Thoracic aorta (tissue), 2 donors: ENCODE results near the gene IL20. TPM values are rescaled to one million over a fixed set of nuclear protein-coding genes. Genes with fewer than 3 reads are reported as not detected.

Experiments used
- ATAC-seq: fragments of 150-250 bp; one replicate; pipeline ENCODE4 v1.8.0; 2017; ENCODE audit warnings: low read depth; ENCODE audit not compliant: insufficient number of reproducible peaks, low FRiP score
- DNase-seq: peaks from one replicate; pipeline ENCODE4 v3.0.0-alpha.2; 2020; ENCODE audit warnings: low spot score
- H3K27ac ChIP-seq, 2 donors: fragments of 200-600 bp; sonication (generic); 1 replicate in 1 of 2; 2 replicates in 1 of 2; pipeline ENCODE4 v1.5.1; 2016; ENCODE audit warnings: mild to moderate bottlenecking in 2 of 2, moderate library complexity in 2 of 2
- H3K27me3 ChIP-seq: fragments of 200-600 bp; sonication (generic); replicated peaks from 2 replicates; pipeline ENCODE4 v1.6.0; 2016; ENCODE audit warnings: mild to moderate bottlenecking; ENCODE audit not compliant: insufficient read depth
- H3K36me3 ChIP-seq: fragments of 200-600 bp; sonication (generic); one replicate; pipeline ENCODE4 v1.5.1; 2016
- H3K4me1 ChIP-seq, 2 donors: fragments of 200-600 bp; sonication (generic); 1 replicate in 1 of 2; 2 replicates in 1 of 2; pipeline versions ENCODE4 v1.5.1 to v1.6.0; 2016; ENCODE audit warnings: low read depth in 2 of 2, mild to moderate bottlenecking in 1 of 2; ENCODE audit not compliant: control insufficient read depth in 1 of 2
- H3K4me3 ChIP-seq: fragments of 200-600 bp; sonication (generic); 2 replicates; pipeline ENCODE4 v1.5.1; 2016; ENCODE audit warnings: mild to moderate bottlenecking
- H3K9me3 ChIP-seq: fragments of 200-600 bp; sonication (generic); 2 replicates; pipeline ENCODE4 v1.5.1; 2016
- total RNA-seq, 2 donors: library from RNA; depleted of rRNA; stranded (reverse); fragments of >200 nt; gene quantifications; one replicate each; pipeline versions ENCODE4 v1.1.0 to v1.2.3, GENCODE V29; 2016
- TF ChIP-seq, protein P1 (sequence below): fragments of 200-600 bp; sonication (generic); IDR thresholded peaks from one replicate; pipeline ENCODE4 v1.5.1; 2019; ENCODE audit warnings: antibody characterized with exemption

IL20 gene
- total RNA-seq, 2 donors from 2014 or later, result not detected

DNA sequence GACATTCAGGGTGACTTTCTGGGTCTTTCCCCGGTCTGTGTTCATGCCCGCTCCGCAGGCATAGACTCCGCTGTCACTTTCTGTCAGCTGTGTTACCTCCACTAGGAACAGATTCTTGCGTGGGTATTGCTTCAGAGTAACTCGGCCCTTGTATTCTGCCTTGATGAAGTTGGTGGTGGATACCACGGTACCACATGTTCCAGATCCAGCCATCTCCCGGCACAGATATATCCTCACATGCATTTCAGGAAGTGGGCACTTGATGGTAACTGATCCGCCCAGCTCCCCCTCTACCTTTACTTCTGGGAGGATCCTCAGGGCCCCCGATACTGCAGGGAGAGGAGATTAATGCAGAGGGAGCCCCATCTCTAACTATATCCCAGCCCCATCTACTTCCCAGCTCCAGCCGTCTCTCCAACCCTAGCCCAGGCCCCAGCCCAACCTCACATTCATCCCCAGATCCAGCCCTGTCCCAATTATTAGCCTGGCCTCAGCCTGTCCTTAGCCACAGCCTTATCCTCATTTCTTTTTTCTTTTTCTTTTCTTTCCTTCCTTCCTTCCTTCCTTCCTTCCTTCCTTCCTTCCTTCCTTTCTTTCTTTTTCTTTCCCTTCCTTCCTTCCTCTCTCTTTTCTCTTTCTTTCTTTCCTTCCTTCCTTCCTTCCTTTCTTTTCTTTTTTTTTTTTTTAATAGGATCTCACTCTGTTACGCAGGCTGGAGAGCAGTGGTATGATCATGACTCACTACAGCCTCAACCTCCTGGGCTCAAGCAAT is 48.5 kb downstream of the IL20 start:
- TF ChIP-seq, protein P1, sequence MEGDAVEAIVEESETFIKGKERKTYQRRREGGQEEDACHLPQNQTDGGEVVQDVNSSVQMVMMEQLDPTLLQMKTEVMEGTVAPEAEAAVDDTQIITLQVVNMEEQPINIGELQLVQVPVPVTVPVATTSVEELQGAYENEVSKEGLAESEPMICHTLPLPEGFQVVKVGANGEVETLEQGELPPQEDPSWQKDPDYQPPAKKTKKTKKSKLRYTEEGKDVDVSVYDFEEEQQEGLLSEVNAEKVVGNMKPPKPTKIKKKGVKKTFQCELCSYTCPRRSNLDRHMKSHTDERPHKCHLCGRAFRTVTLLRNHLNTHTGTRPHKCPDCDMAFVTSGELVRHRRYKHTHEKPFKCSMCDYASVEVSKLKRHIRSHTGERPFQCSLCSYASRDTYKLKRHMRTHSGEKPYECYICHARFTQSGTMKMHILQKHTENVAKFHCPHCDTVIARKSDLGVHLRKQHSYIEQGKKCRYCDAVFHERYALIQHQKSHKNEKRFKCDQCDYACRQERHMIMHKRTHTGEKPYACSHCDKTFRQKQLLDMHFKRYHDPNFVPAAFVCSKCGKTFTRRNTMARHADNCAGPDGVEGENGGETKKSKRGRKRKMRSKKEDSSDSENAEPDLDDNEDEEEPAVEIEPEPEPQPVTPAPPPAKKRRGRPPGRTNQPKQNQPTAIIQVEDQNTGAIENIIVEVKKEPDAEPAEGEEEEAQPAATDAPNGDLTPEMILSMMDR, result no peak
- ATAC-seq (no peak), DNase-seq (no peak)
- Histone ChIP-seq H3K4me3 (no peak overlapping the region), H3K9me3 (no peaks in the 10 kb centered on the region), H3K27ac (no peak overlapping the region), H3K4me1 (peaks cover 9 to 12% of the 10 kb centered on the region in 2 donors), H3K27me3 (peaks cover 13% of the 10 kb centered on the region), H3K36me3 (no peaks in the 10 kb centered on the region)

DNA sequence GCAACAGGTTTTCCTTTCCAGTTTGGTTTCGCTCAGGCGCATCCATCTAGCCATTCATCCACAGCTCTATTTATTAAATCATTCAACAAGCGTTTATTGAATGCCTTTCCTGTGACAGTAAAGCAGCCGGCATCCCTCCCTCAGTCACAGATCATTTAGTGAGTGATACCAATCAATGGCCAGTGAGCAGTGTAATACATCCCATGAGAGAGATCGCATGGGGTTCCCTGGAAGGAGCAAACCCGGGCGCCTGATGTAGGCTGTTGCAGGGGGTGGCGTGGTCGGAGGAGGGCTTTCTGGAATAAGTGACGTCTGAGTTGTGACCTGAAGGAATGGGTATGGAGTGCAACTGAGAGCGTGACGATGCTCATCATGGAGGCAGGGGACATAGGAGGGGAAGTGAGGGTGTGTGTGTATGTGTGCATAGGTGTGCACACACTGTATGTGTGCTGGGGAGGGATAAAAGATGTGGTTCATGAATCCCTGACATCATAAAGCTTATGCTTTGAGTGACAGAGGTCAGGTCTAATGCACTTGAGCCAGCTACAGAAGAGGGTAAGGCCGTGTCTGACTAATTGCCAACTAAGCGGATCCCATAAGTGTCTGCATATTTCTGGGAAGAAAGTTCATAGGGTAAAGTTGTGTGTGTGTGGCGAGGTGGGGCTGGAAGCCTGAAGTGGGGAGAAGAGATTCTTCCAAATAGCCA is 49.8 kb downstream of the IL20 start:
- Histone ChIP-seq H3K4me3 (no peak overlapping the region), H3K4me1 (peaks cover 0 to under 1% of the 10 kb centered on the region in 2 donors), H3K36me3 (no peaks in the 10 kb centered on the region), H3K27ac (no peak overlapping the region), H3K27me3 (peaks cover 6% of the 10 kb centered on the region), H3K9me3 (no peaks in the 10 kb centered on the region)
- ATAC-seq (no peak), DNase-seq (no peak)
- TF ChIP-seq, protein P1, result no peak

DNA sequence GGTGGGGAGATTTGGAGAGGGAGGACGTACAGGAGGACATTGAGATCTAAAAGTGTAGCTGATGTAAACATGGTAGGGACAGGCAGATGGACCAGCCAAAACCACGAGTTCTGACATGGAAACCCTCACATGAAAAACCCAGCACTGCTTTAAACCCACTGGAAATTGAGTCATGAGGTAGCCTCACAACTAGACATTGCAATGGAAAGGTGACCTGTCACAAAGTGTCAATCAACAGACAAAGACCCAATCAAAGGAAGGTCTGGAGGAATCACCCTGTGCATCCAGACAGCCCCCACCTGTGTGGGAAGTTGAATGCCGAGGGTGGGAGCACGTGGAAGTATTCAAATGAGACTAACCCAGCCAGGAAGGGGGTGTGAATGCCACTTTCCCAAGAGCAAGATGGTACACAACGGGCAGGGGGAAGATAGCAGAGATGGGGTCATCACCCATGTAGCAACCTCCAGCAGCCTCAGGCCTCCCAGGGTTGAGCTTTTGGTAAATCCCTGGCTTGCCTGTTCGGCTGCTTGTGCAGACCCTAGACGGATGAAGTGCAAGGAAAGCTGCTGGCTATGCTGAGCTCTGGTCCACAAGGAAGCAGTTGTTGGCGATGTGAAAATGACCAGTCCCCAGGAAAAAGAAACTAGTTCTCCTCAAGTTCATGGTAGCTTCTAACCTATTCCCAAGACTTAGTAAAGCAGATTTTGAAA is 50.7 kb downstream of the IL20 start:
- Histone ChIP-seq H3K4me1 (no peaks in the 10 kb centered on the region), H3K27ac (no peak overlapping the region), H3K36me3 (no peaks in the 10 kb centered on the region), H3K4me3 (no peak overlapping the region), H3K27me3 (peaks cover 6% of the 10 kb centered on the region), H3K9me3 (no peaks in the 10 kb centered on the region)
- TF ChIP-seq, protein P1, result no peak
- ATAC-seq (no peak), DNase-seq (no peak)

DNA sequence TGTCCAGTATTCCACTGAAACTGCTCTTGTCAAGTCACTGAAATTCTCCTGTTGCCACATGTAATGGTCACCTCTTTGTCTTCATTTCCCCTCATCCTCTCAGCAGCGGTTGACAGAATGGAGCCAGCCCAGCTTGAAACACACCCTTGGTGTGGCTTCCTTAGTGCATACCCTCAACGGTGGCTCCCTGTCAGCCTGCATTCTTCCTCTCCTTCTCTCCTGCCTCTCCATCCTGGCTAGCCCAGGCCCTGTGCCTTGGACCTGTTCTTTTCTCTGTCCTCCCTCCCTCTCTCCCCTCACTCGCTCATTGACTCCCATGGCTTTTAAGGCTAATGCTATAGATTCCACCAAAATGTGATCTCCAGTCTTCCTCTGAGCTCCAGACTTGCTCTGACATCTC is 52.7 kb downstream of the IL20 start:
- no peak for ATAC-seq
- TF ChIP-seq, protein P1, result no peak
- Histone ChIP-seq H3K36me3 (no peaks in the 10 kb centered on the region), H3K4me1 (no peaks in the 10 kb centered on the region), H3K4me3 (no peak overlapping the region), H3K27ac (no peak overlapping the region), H3K27me3 (peaks cover under 1% of the 10 kb centered on the region), H3K9me3 (no peaks in the 10 kb centered on the region)
- DNase-seq, result no peak

Other genes starting within 250 kb of the IL20 start
- gene DYRK3, start 230.1 kb upstream of the IL20 start, total RNA-seq, result 10 to 100 TPM in 1 of 2 donors, 1 to 10 TPM in 1; 6.8 to 11.9 TPM
- gene MAPKAPK2, start 180.7 kb upstream of the IL20 start, total RNA-seq, result 10 to 100 TPM; 80.7 to 89.2 TPM
- not detected for gene IL19, start 94.8 kb upstream of the IL20 start, total RNA-seq
- gene IL10, start 93.1 kb upstream of the IL20 start, total RNA-seq, result 10 to 100 TPM; 19.8 to 40.9 TPM
- gene IL24, start 31.8 kb downstream of the IL20 start, total RNA-seq, result not detected
- 1 to 10 TPM in 1 of 2 donors, not detected in 1; 5.4 TPM for gene FCMR, start 56.3 kb downstream of the IL20 start, total RNA-seq
- 1 to 10 TPM in 1 of 2 donors, not detected in 1; 7.7 TPM for gene PIGR, start 80.8 kb downstream of the IL20 start, total RNA-seq
- not detected for gene FCAMR, start 104.8 kb downstream of the IL20 start, total RNA-seq
- gene C1orf116, start 167.1 kb downstream of the IL20 start, total RNA-seq, result 1 to 10 TPM in 1 of 2 donors, under 1 TPM in 1; 0.14 to 1.3 TPM
- gene YOD1, start 185.6 kb downstream of the IL20 start, total RNA-seq, result 1 to 10 TPM; 3.8 to 8.4 TPM
- 1 to 10 TPM; 6.4 to 8.5 TPM for gene PFKFB2, start 187.7 kb downstream of the IL20 start, total RNA-seq
- gene C4BPB, start 223.2 kb downstream of the IL20 start, total RNA-seq, result 1 to 10 TPM in 1 of 2 donors, under 1 TPM in 1; 0.54 to 3.7 TPM
- under 1 TPM in 1 of 2 donors, not detected in 1; 0.71 TPM for gene C4BPA, start 238.6 kb downstream of the IL20 start, total RNA-seq